ENCODE data around the gene DAZAP1.
"Not testable (repeated sequence)": the region's sequence is repeated elsewhere in the genome, so short reads cannot be mapped to it uniquely, and the experiment has no call there.

Gene DAZAP1

GRCh38 chr19:1410136-1410786 lies 2.9 kb downstream of the DAZAP1 start:
- H3K36me3 Mint-ChIP-seq = peaks cover 64% of the 10 kb centered on the region
- H3K27ac Mint-ChIP-seq = peak overlapping the region; percentile 87
- ATAC-seq = peak; percentile 1
- H3K4me1 Mint-ChIP-seq = peaks cover 62% of the 10 kb centered on the region
- peak overlapping the region; percentile 93 for H3K4me3 Mint-ChIP-seq
- DNase-seq (ENCODE audit: low spot score in 2 of 2) = no peak
- H3K9me3 Mint-ChIP-seq = no peaks in the 10 kb centered on the region

DNA sequence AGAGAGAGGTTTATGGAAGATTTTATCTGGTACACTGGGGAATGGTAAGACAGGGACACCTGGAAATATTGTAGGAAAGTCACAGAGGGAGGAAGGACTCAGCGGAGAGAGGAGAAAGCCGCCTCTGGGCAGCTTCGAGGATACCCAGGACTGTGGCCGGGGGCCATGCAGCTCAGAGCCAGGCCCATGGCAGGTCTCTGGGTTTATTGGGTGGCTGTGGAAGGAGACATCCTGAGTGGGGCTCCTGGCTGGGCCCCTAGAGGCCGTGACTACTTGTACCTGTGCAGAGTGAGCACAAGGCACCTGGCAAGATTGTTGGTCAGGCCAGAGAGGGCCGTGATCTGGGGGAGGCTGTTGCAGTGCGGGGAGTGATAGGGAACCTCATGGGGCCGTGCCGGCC lies 3.4 kb downstream of the DAZAP1 start:
- peaks cover 69% of the 10 kb centered on the region for H3K36me3 Mint-ChIP-seq
- no peaks in the 10 kb centered on the region for H3K9me3 Mint-ChIP-seq
- no peak for DNase-seq (ENCODE audit: low spot score in 2 of 2)
- H3K4me1 Mint-ChIP-seq = peaks cover 67% of the 10 kb centered on the region
- H3K27ac Mint-ChIP-seq = peak overlapping the region; percentile 87
- no peak for ATAC-seq
- peak overlapping the region; percentile 93 for H3K4me3 Mint-ChIP-seq

- Mint-ChIP-seq H3K27ac (peak overlapping the region; percentile 87), H3K4me1 (peaks cover 72% of the 10 kb centered on the region), H3K36me3 (peaks cover 77% of the 10 kb centered on the region), H3K9me3 (no peaks in the 10 kb centered on the region), H3K4me3 (peak overlapping the region; percentile 93)
- DNase-seq (ENCODE audit: low spot score in 2 of 2) (peak in 1 of 2 donors; percentile 71), ATAC-seq (peak; percentile 27)
Measured at GRCh38 chr19:1411255-1412191, 4.1 kb downstream of the DAZAP1 start.

- peaks cover 85% of the 10 kb centered on the region for H3K36me3 Mint-ChIP-seq
- peak overlapping the region; percentile 87 for H3K27ac Mint-ChIP-seq
Measured at GRCh38 chr19:1412323-1412923, 5.0 kb downstream of the DAZAP1 start.

DNA sequence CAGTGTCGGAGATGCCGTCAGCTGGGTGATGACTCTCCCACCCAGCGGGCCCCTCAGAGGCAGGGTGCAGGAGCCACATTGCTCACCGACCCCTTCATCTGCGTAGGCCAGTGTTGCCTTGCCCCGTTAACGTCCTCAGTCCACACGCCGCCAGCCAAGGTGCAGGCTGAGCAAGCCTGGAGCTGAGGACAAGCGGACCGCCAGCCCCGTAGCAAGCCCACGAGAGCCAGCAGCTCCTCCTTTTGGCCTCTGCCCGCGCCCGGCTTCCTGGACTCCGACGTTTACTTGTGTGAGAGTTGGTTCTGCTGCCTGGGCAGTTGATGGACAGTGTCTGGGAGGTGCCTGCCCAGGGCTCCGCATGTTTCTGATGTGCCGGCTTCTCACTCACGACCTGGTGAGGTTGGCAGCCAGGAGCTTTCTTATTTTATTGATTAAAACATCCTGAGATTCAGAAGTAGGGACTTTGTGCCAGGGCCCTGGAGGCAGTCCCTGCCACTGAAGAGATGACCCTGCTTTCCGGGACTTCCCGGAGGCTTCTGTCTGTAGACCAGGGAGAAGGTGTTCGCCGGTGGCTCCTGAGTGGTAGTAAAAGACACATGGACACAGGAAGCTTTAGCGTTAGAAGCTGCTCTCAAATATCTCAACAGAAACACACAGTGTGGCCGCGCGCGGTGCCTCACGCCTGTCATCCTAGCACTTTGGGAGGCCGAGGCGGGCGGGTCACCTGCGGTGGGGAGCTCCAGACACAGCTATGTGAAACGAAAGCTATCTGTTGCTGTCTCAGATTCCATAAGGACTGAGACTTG lies 5.8 kb downstream of the DAZAP1 start:
- H3K36me3 Mint-ChIP-seq = peaks cover 93% of the 10 kb centered on the region
- no peak for ATAC-seq
- H3K4me3 Mint-ChIP-seq = peak overlapping the region; percentile 44

More at GRCh38 chr19:1412323-1412923, 5.0 kb downstream of the DAZAP1 start:
- no peaks in the 10 kb centered on the region for H3K9me3 Mint-ChIP-seq
- no peak for DNase-seq (ENCODE audit: low spot score in 2 of 2)
- peaks cover 76% of the 10 kb centered on the region for H3K4me1 Mint-ChIP-seq
- peak overlapping the region; percentile 93 for H3K4me3 Mint-ChIP-seq
- no peak for ATAC-seq

GRCh38 chr19:1416014-1416841 lies 8.8 kb downstream of the DAZAP1 start:
- ATAC-seq (no peak), DNase-seq (ENCODE audit: low spot score in 2 of 2) (no peak)
- Mint-ChIP-seq H3K9me3 (no peaks in the 10 kb centered on the region), H3K4me1 (peaks cover 55% of the 10 kb centered on the region), H3K27ac (peak overlapping the region; percentile 86), H3K4me3 (peak overlapping the region; percentile 45), H3K36me3 (peaks cover 95% of the 10 kb centered on the region)

More for the DNA sequence above, 5.8 kb downstream of the DAZAP1 start:
- peaks cover 81% of the 10 kb centered on the region for H3K4me1 Mint-ChIP-seq
- H3K27ac Mint-ChIP-seq = peak overlapping the region; percentile 56
- no peaks in the 10 kb centered on the region for H3K9me3 Mint-ChIP-seq
- no peak for DNase-seq (ENCODE audit: low spot score in 2 of 2)

DNA sequence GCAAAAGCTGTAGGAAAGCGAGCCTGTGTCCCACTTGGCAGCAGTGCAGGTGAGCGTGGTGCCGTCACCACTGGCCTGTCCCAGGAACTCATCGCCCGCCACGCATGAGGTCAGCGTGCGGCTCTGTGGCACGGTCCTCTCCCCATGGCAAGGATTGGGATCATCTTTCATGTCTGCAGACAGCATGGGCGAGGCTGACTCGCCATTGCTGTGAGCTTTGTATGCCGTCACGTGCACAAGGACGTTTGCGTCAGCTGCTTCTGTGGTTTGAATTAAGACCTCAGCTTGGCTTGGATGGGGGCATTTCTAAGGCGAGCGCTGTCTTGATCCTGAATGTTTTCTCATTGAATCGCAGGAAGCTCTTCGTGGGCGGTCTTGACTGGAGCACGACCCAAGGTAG lies 9.8 kb downstream of the DAZAP1 start:
- DNase-seq (ENCODE audit: low spot score in 2 of 2) (no peak), ATAC-seq (no peak)
- Mint-ChIP-seq H3K4me3 (no peak overlapping the region), H3K36me3 (peaks cover 95% of the 10 kb centered on the region), H3K4me1 (peaks cover 46% of the 10 kb centered on the region), H3K27ac (peak overlapping the region; percentile 86), H3K9me3 (no peaks in the 10 kb centered on the region)

- Mint-ChIP-seq H3K9me3 (no peaks in the 10 kb centered on the region), H3K4me3 (no peak overlapping the region), H3K4me1 (peaks cover 39% of the 10 kb centered on the region), H3K36me3 (peaks cover 99% of the 10 kb centered on the region), H3K27ac (peak overlapping the region; percentile 86)
- no peak for ATAC-seq
- DNase-seq (ENCODE audit: low spot score in 2 of 2) = no peak
Measured at GRCh38 chr19:1417681-1418495, 10.5 kb downstream of the DAZAP1 start.

GRCh38 chr19:1418496-1418775 lies 11.1 kb downstream of the DAZAP1 start:
- DNase-seq (ENCODE audit: low spot score in 2 of 2) (no peak), ATAC-seq (no peak)
- Mint-ChIP-seq H3K4me1 (peaks cover 39% of the 10 kb centered on the region), H3K4me3 (no peak overlapping the region), H3K9me3 (no peaks in the 10 kb centered on the region), H3K27ac (no peak overlapping the region), H3K36me3 (peaks cover 99% of the 10 kb centered on the region)

DNA sequence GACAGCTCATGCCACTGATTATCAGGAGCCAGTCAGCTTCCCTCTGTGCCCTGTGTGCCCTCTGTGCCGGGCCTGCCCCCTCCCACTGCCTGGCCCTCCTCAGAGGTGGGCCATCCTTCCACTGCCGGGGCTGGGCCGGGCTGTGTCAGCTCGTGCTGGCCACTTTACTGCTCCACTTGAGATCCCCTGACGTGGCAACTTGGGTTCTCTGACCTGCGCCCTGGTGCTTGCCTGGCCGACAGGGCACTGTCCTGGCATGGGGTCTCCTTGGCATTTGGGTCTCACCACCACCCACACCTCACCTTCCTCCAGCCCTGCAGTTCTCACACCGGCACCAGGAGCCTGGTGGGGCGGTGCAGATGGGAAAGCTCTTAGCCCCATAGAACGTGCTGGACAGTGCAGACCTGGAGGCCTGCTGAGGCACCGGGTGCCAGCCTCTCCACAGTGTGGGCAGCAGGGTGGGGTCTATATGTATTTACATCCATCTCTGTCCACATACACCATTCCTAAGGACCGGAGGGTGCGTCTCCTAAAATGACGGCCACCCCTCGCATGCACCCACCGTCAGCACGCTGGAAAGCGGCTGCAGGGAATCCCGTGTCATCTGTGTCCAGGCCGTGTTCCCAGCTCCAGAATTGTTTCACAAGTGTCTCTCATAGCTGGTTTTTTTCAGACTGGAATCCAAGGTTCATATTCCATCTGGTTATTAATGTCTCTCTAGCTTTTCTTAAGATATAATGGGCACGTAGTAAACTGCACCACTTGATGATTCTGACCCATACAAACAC lies 11.8 kb downstream of the DAZAP1 start:
- Mint-ChIP-seq H3K27ac (no peak overlapping the region), H3K4me1 (peaks cover 36% of the 10 kb centered on the region), H3K4me3 (no peak overlapping the region), H3K36me3 (peaks cover 99% of the 10 kb centered on the region), H3K9me3 (no peaks in the 10 kb centered on the region)
- ATAC-seq = no peak
- no peak for DNase-seq (ENCODE audit: low spot score in 2 of 2)

GRCh38 chr19:1420085-1420484 lies 12.7 kb downstream of the DAZAP1 start:
- not testable (repeated sequence) for H3K9me3 Mint-ChIP-seq; H3K4me3 Mint-ChIP-seq; DNase-seq (ENCODE audit: low spot score in 2 of 2); ATAC-seq; H3K27ac Mint-ChIP-seq
- peaks cover 38% of the 10 kb centered on the region for H3K4me1 Mint-ChIP-seq
- H3K36me3 Mint-ChIP-seq = peaks cover 99% of the 10 kb centered on the region

DNA sequence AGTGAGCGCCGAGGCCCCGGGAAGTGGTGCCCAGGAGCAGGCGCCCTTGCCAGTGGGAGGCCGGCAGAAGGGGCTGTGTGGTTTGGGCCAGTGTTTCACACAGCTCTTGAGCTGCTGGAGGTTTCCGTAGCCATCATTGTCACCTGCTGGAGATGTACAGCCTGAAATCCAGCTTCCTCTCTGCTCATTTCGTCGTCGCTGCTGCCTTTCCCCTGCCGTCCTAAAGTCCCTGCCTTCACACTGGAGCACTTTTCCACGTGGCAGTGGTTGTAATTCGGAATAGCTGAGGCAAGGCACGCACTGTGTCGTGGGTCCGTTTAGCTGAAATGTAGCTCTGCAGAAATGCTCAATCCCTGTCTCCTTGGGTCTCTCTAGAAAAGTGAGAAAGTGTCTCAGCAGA lies 13.2 kb downstream of the DAZAP1 start:
- Mint-ChIP-seq H3K4me1 (peaks cover 34% of the 10 kb centered on the region), H3K36me3 (peaks cover 99% of the 10 kb centered on the region), H3K4me3 (no peak overlapping the region), H3K9me3 (no peaks in the 10 kb centered on the region), H3K27ac (no peak overlapping the region)
- DNase-seq (ENCODE audit: low spot score in 2 of 2) (no peak), ATAC-seq (no peak)
